NK-92 treated with Interleukin-12 subunit alpha and Interleukin-12 subunit beta, amount 100 ng/mL, for 24 hours (cell line): ENCODE data around the gene MRNIP.
"Not testable (repeated sequence)": the region's sequence is repeated elsewhere in the genome, so short reads cannot be mapped to it uniquely, and the experiment has no call there.

Experiments
- DNase-seq: peaks from one replicate; lab custom pipeline; 2025; lab: John Stamatoyannopoulos, UW

MRNIP gene

GRCh38 chr5:179792612-179793467 lies 65.8 kb downstream of the MRNIP start:
- no peak for DNase-seq

GRCh38 chr5:179791881-179792611 lies 66.6 kb downstream of the MRNIP start:
- DNase-seq: no peak

GRCh38 chr5:179789278-179789677 lies 69.3 kb downstream of the MRNIP start:
- DNase-seq: not testable (repeated sequence)

DNA sequence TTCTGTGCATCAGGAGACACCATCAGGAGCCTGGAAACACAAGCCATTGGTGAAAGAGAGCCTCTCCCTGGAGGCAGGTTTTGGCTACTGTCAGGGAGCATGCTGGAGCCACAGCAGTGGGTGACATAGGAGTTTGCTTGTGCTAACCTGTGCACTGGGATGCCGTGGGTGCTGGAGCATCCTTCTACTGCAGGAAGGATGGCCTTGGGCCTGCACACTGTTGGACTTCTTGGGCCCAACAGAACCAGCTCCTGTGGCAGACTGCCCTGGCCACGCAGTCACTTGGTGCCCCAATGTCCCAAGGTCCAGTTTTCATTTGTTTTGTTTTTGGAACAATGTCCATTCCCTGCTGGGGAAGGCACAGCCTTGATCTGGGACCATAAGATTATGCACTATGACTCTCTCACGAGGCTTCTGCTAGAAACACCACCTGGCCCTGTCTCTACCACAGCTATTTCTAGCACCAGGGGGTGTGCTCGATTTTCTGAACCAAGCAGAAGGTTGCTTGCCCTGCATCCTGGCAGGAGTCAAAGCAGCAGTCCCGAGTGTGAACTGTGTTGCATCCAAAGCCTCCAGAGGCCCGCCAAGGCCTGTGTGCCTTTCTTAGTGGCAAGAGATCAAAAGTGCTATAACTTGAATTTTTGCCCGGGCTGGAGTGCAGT lies 70.3 kb downstream of the MRNIP start:
- DNase-seq: no peak
